Hepatocyte (in vitro differentiated cells): ENCODE results near the gene IQGAP2. TPM values are rescaled to one million over a fixed set of nuclear protein-coding genes. Genes with fewer than 3 reads are reported as not detected.

Source experiments
- DNase-seq: peaks from one replicate; pipeline ENCODE4 v3.0.0-alpha.2; 2016; ENCODE audit warnings: low spot score
- H2AFZ ChIP-seq: fragments of 200-600 bp; sonication (generic); 2 replicates; pipeline ENCODE4 v1.6.0; 2016; ENCODE audit warnings: antibody characterized with exemption, mild to moderate bottlenecking
- H3K27ac ChIP-seq: fragments of 200-600 bp; sonication (generic); 2 replicates; pipeline ENCODE4 v1.5.1; 2016; ENCODE audit warnings: mild to moderate bottlenecking
- H3K27me3 ChIP-seq: fragments of 200-600 bp; sonication (generic); 2 replicates; pipeline ENCODE4 v1.6.1; 2016
- H3K36me3 ChIP-seq: fragments of 200-600 bp; sonication (generic); replicated peaks from 2 replicates; pipeline ENCODE4 v1.5.1; 2016; ENCODE audit warnings: low read depth; ENCODE audit not compliant: insufficient read depth
- H3K4me1 ChIP-seq: fragments of 200-600 bp; sonication (generic); 2 replicates; pipeline ENCODE4 v1.5.1; 2016; ENCODE audit warnings: mild to moderate bottlenecking, moderate library complexity; ENCODE audit not compliant: insufficient read depth
- H3K4me2 ChIP-seq: fragments of 200-600 bp; sonication (generic); 2 replicates; pipeline ENCODE4 v1.6.0; 2016
- H3K4me3 ChIP-seq: fragments of 200-600 bp; sonication (generic); 2 replicates; pipeline ENCODE4 v1.5.1; 2016; ENCODE audit warnings: mild to moderate bottlenecking
- H3K79me2 ChIP-seq: fragments of 200-600 bp; sonication (generic); 2 replicates; pipeline ENCODE4 v1.6.0; 2017; ENCODE audit warnings: mild to moderate bottlenecking
- H3K9me2 ChIP-seq: fragments of 200-600 bp; sonication (generic); replicated peaks from 2 replicates; pipeline ENCODE4 v1.6.0; 2017; ENCODE audit warnings: mild to moderate bottlenecking; ENCODE audit not compliant: insufficient read depth
- H3K9me3 ChIP-seq: fragments of 200-600 bp; sonication (generic); 2 replicates; pipeline ENCODE4 v1.5.1; 2016; ENCODE audit warnings: low read depth, mild to moderate bottlenecking
- H4K20me1 ChIP-seq: fragments of 200-600 bp; sonication (generic); 2 replicates; pipeline ENCODE4 v1.6.0; 2016; ENCODE audit warnings: mild to moderate bottlenecking; ENCODE audit not compliant: insufficient read depth, poor library complexity, severe bottlenecking
- CTCF ChIP-seq: fragments of 200-600 bp; sonication (generic); IDR thresholded peaks from 2 replicates; pipeline ENCODE4 v1.5.1; 2016; ENCODE audit warnings: antibody characterized with exemption, mild to moderate bottlenecking; ENCODE audit not compliant: poor library complexity
- EZH2 ChIP-seq: fragments of 200-600 bp; sonication (generic); IDR thresholded peaks from 2 replicates; pipeline ENCODE4 v1.6.1; 2016; ENCODE audit warnings: antibody characterized with exemption, mild to moderate bottlenecking, borderline replicate concordance
- EZH2phosphoT487 ChIP-seq: fragments of 200-600 bp; sonication (generic); IDR thresholded peaks from one replicate; pipeline ENCODE4 v1.6.1; 2018; ENCODE audit warnings: antibody characterized with exemption, mild to moderate bottlenecking, low read depth, moderate library complexity; ENCODE audit not compliant: unreplicated experiment, severe bottlenecking
- WGBS: methylation state at CpG from one replicate; pipeline ENCODE4 v1.1.6; 2016; ENCODE audit warnings: low lambda C conversion rate; ENCODE audit errors: missing lambda C conversion rate; 5-methylcytosine and 5-hydroxymethylcytosine counted together
- polyA plus RNA-seq: library from polyadenylated mRNA; unstranded; fragments of >200 nt; fragmentation: Nextera tagmentation; extraction: Ambion mirVana; gene quantifications from 2 replicates; pipeline ENCODE4 v1.2.1, GENCODE V29; 2016
- total RNA-seq: library from RNA; depleted of rRNA; stranded (reverse); fragments of >200 nt; gene quantifications from 2 replicates; pipeline ENCODE4 v1.2.3, GENCODE V29; 2014

IQGAP2 gene
- total and polyA plus RNA-seq, 2 experiments from 2014 or later = 37.2 to 78.9 TPM

- WGBS = 83% methylated on average over 2 of the region's 2 CpGs
- Histone ChIP-seq H3K4me2 (no peak overlapping the region), H3K9me2 (no peaks in the 10 kb centered on the region), H3K27ac (no peak overlapping the region), H3K4me3 (no peak overlapping the region), H3K27me3 (no peaks in the 10 kb centered on the region), H3K36me3 (no peaks in the 10 kb centered on the region), H4K20me1 (no peaks in the 10 kb centered on the region), H2AFZ (no peak overlapping the region), H3K9me3 (no peaks in the 10 kb centered on the region), H3K79me2 (no peaks in the 10 kb centered on the region), H3K4me1 (no peaks in the 10 kb centered on the region)
- no peak for TF ChIP-seq EZH2phosphoT487
- TF ChIP-seq CTCF = no peak
- no peak for TF ChIP-seq EZH2
- no peak for DNase-seq
Measured at GRCh38 chr5:76364226-76364589, 38.9 kb upstream of the IQGAP2 start.

GRCh38 chr5:76365561-76365960 is 37.5 kb upstream of the IQGAP2 start:
- Histone ChIP-seq H3K9me2 (no peaks in the 10 kb centered on the region), H3K4me2 (no peak overlapping the region), H2AFZ (no peak overlapping the region), H3K79me2 (no peaks in the 10 kb centered on the region), H3K4me3 (no peak overlapping the region), H3K4me1 (no peaks in the 10 kb centered on the region), H4K20me1 (no peaks in the 10 kb centered on the region), H3K27me3 (no peaks in the 10 kb centered on the region), H3K9me3 (no peaks in the 10 kb centered on the region), H3K36me3 (no peaks in the 10 kb centered on the region), H3K27ac (no peak overlapping the region)
- TF ChIP-seq EZH2phosphoT487 (no peak), CTCF (no peak), EZH2 (no peak)
- DNase-seq = no peak

- no peak overlapping the region for H2AFZ ChIP-seq
- no peak overlapping the region for H3K4me3 ChIP-seq
- 97% methylated on average over 2 of the region's 2 CpGs for WGBS
Measured at GRCh38 chr5:76366596-76366995, 36.5 kb upstream of the IQGAP2 start.

More at GRCh38 chr5:76366596-76366995, 36.5 kb upstream of the IQGAP2 start:
- peaks cover 1% of the 10 kb centered on the region for H3K4me1 ChIP-seq
- H3K4me2 ChIP-seq = no peak overlapping the region
- no peaks in the 10 kb centered on the region for H3K27me3 ChIP-seq
- no peaks in the 10 kb centered on the region for H3K36me3 ChIP-seq
- no peaks in the 10 kb centered on the region for H3K9me2 ChIP-seq
- H3K9me3 ChIP-seq = no peaks in the 10 kb centered on the region
- no peak overlapping the region for H3K27ac ChIP-seq
- no peaks in the 10 kb centered on the region for H3K79me2 ChIP-seq
- TF ChIP-seq EZH2phosphoT487 = no peak
- TF ChIP-seq EZH2 = no peak
- no peak for TF ChIP-seq CTCF
- no peaks in the 10 kb centered on the region for H4K20me1 ChIP-seq
- no peak for DNase-seq
